HG02885 (cell line): ENCODE results near the gene PAMR1.

Experiments used
- ATAC-seq: cut with Tn5 transposase; IDR thresholded peaks from one replicate; pipeline ENCODE4 v1.9.1; 2021; ENCODE audit warnings: mild to moderate bottlenecking; ENCODE audit not compliant: unreplicated experiment, poor library complexity

The PAMR1 gene

GRCh38 chr11:35507688-35508087, 17.7 kb downstream of the PAMR1 start:
- no peak for ATAC-seq

GRCh38 chr11:35501776-35502175, 23.6 kb downstream of the PAMR1 start:
- no peak for ATAC-seq

DNA sequence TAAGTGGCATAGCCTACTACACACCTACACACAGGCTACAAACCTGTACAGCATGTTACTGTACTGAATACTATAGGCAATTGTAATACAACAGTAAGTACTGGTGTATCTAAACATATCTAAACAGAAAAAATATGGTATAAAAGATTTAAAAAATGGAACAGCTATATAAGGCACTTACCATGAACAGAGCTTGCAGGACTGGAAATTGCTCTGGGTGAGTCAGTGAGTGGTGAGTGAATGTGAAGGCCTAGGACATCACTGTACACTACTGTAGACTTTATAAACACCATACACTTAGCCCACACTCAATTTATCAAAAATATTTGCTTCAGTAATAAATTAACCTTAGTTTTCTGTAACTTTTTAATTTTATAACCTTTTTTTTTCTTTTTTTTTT, 24.7 kb downstream of the PAMR1 start:
- no peak for ATAC-seq

- ATAC-seq = no peak
These were observed 29.0 kb downstream of the PAMR1 start for GRCh38 chr11:35496416-35496815.

GRCh38 chr11:35494957-35495490, 30.4 kb downstream of the PAMR1 start:
- no peak for ATAC-seq

DNA sequence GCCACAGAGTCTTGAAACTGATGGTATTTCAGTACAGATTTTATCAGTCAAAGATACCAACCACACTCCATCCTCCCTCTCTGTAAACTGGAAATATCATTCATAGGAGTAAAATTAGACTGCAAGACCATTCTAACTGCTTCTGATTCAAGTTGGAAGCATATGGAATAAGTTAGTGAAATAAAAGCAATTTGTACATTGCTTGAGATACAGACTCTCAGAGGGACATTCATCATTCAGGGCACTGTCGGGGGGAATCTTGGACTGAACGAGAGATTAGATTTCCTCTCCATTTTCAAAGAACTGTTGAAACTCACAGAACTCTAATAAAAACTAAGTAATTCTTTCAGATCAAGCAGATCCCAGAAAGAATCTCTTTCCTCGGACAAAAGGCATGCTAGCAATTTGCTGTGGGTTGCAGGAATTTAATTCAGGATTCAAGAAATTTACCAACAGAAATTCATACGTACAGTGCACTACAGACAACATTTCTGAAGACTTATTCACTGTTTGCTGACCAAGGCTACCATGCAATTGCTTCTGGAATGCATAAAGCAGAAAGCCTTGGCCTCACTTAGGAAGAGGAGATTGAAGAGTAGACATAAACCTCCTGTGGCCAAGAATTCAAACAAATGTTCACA, 34.1 kb downstream of the PAMR1 start:
- ATAC-seq = no peak

DNA sequence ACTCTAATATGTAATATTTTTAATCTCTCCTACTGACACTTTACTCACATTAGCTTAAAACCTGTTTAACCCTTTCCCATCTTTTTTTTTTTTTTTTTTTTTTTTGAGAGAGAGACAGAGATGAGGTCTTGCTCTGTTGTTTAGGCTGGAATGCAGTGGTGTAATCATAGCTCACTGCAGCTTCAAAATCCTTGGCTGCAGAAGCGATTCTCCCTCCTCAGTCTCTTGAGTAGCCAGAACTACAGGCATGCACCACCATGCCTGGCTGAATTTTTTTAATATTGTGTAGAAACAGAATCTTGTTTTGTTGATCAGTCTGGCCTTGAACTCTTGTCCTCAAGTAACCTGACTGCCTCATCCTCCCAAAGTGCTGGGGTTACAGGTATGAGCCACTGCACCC, 37.3 kb downstream of the PAMR1 start:
- no peak for ATAC-seq

GRCh38 chr11:35487532-35488078, 37.8 kb downstream of the PAMR1 start:
- ATAC-seq = no peak

DNA sequence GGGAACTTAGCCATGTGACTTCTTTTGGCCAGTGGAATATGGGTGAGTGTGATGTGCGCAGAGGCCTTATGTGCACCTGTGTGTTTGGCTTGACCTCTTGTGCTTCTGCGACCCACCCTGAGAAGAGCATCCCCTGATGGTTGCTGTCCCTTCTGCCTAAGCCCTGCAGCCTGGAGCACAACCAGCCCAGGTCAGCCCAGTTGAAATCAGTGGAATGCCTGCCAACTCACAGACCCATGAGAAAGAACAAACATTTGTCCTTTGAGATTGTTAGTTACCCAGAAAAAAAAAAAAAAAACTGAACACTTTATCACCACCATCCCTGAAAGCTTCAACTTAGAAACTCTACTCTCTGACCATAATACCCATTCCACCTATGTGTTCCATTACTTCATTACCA, 38.5 kb downstream of the PAMR1 start:
- ATAC-seq = no peak

DNA sequence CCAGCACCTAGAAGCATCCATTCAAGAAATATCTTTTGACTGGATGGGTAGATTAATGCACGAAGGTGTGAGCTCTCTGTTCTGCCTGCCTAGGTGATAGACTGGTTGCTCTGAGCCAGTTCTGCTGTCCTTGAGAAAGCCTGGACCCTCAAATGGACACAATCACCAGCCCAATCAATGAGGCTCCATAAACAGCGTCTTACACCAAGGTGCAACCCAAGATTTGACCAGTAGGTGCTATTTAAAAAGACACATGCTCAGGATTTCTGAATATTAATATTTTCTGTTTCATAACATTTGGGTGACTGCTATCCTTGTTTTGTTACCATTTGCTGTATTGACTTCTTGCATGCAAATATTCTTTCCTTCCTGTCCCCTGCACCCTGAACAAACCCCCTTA, 39.0 kb downstream of the PAMR1 start:
- no peak for ATAC-seq

DNA sequence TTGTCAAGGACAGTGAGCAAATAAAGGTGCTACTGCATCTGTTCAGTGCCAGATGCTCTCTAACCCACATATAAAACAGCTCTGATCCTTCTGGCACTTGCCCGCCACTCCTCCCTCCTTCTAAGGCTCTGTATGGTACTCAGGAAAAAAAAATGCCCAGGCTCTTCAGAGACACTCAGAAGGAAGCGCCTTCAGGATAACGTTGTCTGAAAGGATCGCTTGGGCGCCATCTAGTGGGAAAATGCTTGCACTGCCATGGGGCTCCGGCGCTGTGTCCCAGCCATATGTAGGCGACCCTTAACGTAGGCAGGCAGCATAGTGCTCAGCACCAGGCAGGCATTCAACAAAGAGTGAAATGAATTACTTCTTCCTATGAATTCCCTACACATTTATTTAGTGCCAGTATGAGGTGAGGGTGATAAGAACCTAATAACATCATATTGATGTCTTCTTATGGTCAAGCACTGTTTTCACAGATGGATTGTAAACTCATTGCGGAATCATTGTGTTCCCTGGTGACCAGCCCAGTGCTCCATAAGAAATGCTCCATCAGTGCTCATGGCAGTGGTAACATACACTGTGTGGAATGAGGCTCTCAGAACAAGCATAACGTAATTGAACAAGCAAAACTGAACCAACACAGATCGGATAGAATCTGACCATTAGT, 39.6 kb downstream of the PAMR1 start:
- peak; percentile 93 for ATAC-seq

DNA sequence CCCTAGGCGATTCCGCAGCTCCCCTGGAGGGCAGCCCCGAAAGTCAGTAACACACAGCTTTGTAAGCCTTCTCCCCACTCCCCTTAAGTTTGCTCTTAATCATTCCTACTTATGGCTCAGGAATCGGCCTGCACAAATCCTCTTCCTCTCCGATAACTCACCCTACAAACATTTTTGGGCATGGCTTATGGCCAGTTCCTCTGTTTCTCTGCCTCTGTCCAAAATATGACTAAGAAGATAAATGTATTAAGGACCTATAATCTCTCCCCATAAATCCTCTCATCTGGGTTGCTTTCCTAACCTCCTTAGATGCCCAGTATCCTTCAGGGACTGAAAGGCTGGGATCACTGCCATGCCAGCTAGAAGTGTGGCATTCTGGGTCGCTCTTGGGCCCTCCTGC, 41.0 kb downstream of the PAMR1 start:
- no peak for ATAC-seq

DNA sequence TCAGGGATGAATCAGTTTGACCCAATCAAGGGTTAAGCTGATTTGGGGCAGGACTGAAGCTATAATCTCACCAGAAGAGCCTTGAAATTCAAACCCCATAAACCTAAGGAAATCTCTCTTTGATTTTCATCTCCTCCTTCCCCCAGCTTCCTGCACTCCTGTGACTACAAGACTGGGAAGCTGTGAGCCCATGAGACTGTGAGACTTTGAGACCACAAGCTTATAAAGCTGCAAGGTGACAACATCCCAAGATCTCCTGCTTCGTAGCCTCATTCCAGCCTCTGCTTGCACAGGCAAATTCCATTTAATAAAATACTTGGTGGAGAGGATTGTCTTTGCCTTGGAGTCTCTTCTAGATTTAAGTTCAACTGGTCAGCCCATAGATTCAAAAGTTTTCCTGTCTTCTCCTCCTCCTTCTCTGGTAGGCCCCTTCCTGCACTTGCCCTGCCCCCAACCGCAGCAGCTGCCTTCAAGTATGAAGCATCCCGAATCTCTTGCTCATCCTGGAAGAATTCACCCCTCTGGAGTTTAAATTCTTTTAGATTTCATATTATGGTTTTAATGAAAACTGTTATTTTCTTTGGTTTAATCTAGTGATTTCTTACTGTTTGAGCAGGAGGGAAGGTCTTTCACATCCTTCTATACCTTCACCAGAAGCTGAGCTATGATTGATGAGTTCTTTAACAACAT, 42.1 kb downstream of the PAMR1 start:
- ATAC-seq = no peak

GRCh38 chr11:35479731-35480130, 45.7 kb downstream of the PAMR1 start:
- ATAC-seq = no peak

GRCh38 chr11:35478471-35479091, 46.8 kb downstream of the PAMR1 start:
- no peak for ATAC-seq

DNA sequence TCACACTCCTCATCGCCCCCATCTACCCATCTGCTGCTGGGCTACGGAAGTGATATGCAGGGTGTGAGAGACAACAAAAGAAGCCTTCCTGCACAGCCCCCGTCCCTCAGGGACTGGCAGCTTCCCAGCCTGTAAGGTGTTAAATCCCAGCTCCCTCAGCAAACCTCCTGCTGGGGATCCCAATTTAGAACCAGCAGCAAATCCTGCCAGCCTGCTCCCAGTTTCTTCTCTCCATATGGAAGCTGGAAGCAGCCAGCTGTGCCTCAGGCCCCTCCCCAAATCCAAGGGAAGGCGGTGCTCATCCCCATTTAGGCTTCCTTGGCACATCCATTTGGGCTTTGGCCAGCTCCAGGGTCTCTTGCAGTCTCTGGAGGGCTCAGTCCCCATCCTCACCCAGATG, 47.5 kb downstream of the PAMR1 start:
- no peak for ATAC-seq

- ATAC-seq = no peak
These were observed 50.7 kb downstream of the PAMR1 start for GRCh38 chr11:35474688-35475087.

GRCh38 chr11:35473795-35474374, 51.5 kb downstream of the PAMR1 start:
- ATAC-seq = no peak

GRCh38 chr11:35470616-35471015, 54.8 kb downstream of the PAMR1 start:
- ATAC-seq = no peak

GRCh38 chr11:35466058-35466457, 59.4 kb downstream of the PAMR1 start:
- ATAC-seq = no peak
